IMR-90 (cell line): ENCODE results near the gene DDX4.

Experiments used
- CEBPB ChIP-seq: IDR thresholded peaks from 2 replicates; pipeline ENCODE4 v1.6.1; 2012; ENCODE audit warnings: low read depth, low read length, improper control_type of control experiment
- CHD1 ChIP-seq: IDR thresholded peaks from 2 replicates; pipeline ENCODE4 v1.6.1; 2012; ENCODE audit warnings: low read depth, low read length, improper control_type of control experiment
- CTCF ChIP-seq: conservative IDR thresholded peaks from 2 replicates; pipeline ENCODE4 v1.5.1; 2012; ENCODE audit warnings: mild to moderate bottlenecking, low read depth, low read length, improper control_type of control experiment
- MXI1 ChIP-seq: IDR thresholded peaks from 2 replicates; pipeline ENCODE4 v1.6.1; 2012; ENCODE audit warnings: low read depth, mild to moderate bottlenecking, low read length, moderate library complexity, borderline replicate concordance
- NFE2L2 ChIP-seq: fragments of 150-350 bp; IDR thresholded peaks from 2 replicates; pipeline ENCODE4 v1.6.1; 2016; ENCODE audit warnings: low read depth, mild to moderate bottlenecking, low read length
- POLR2A ChIP-seq: IDR thresholded peaks from 2 replicates; pipeline ENCODE4 v1.6.1; 2012; ENCODE audit warnings: mild to moderate bottlenecking, low read depth, low read length
- RAD21 ChIP-seq: IDR thresholded peaks from 2 replicates; pipeline ENCODE4 v1.6.1; 2012; ENCODE audit warnings: low read length, improper control_type of control experiment
- RCOR1 ChIP-seq: IDR thresholded peaks from 2 replicates; pipeline ENCODE4 v1.6.1; 2012; ENCODE audit warnings: mild to moderate bottlenecking, low read length, improper control_type of control experiment; ENCODE audit not compliant: insufficient replicate concordance
- SMC3 ChIP-seq: fragments of 150-350 bp; IDR thresholded peaks from 2 replicates; pipeline ENCODE4 v1.6.1; 2016; ENCODE audit warnings: low read depth, mild to moderate bottlenecking, antibody characterized with exemption, low read length, moderate library complexity
- USF2 ChIP-seq: fragments of 150-350 bp; IDR thresholded peaks from 2 replicates; pipeline ENCODE4 v1.6.1; 2017; ENCODE audit warnings: mild to moderate bottlenecking, antibody characterized with exemption, low read length, low read depth
- TF ChIP-seq, protein P1 (sequence below): fragments of 150-350 bp; IDR thresholded peaks from 2 replicates; pipeline ENCODE4 v1.6.1; 2016; ENCODE audit warnings: low read depth, mild to moderate bottlenecking, low read length, moderate library complexity, borderline replicate concordance

GRCh38 chr5:55852503-55852902 lies 114.6 kb downstream of the DDX4 start:
- TF ChIP-seq POLR2A (no peak), CHD1 (no peak), CTCF (no peak), CEBPB (peak; percentile 63; the same call in 1 of the 2 replicates), RCOR1 (no peak), MXI1 (no peak), RAD21 (no peak), SMC3 (no peak), USF2 (no peak), NFE2L2 (no peak)
- TF ChIP-seq, protein P1, sequence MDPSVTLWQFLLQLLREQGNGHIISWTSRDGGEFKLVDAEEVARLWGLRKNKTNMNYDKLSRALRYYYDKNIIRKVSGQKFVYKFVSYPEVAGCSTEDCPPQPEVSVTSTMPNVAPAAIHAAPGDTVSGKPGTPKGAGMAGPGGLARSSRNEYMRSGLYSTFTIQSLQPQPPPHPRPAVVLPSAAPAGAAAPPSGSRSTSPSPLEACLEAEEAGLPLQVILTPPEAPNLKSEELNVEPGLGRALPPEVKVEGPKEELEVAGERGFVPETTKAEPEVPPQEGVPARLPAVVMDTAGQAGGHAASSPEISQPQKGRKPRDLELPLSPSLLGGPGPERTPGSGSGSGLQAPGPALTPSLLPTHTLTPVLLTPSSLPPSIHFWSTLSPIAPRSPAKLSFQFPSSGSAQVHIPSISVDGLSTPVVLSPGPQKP: no peak
